ENCODE data around the gene COBLL1. TPM values are rescaled to one million over a fixed set of nuclear protein-coding genes. Genes with fewer than 3 reads are reported as not detected.
"Not testable (repeated sequence)": the region's sequence is repeated elsewhere in the genome, so short reads cannot be mapped to it uniquely, and the experiment has no call there.

The COBLL1 gene
- polyA plus RNA-seq, 1 donor, result 38.3 TPM

DNA sequence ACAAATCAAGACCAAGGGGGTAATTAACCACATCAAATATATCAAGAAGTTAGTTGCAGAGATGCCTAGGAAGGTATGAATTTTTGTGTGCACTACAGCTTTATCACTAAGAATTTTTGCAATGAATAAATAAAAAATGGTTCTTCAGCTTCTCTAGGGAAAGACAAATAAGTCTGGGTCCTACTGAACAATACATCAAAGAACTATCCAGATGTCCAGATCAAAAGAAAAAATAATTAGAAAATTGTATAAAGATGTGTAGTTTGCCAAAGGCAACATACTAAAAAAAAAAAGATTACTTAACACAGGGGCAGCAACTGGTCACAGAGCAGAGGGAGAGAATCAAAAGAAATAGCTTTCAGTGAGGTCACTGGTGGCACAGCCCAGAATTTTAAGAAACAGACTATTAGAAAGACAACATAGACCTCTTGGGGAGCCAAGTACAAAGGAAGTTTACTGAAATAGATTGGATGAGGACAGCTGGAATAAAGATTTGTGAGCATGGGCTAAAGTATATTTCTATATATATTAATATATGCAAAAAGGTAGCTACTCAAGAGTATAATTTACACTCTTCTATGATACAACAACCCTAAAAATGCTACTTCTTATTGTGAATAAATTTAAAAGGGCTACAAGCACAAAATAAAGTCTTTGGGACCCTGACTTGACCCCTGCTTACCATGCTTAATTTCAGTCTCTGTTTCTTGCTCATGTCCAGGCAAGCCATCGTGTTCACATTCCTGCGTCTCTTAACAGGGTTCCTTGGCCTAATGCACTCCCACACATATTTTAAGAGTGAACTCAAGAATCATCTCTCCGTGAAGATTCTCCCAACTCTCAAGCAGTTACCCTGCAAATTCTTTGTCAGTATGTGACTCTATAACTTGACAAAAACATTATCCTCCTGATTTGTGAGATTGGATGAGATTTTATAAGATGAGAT lies 121.4 kb downstream of the COBLL1 start:
- no peak overlapping the region for H3K4me3 ChIP-seq (ENCODE audit: low read length)
- WGBS (ENCODE audit: insufficient coverage, low lambda C conversion rate), result 60% methylated on average over 1 of the region's 3 CpGs
- DNase-seq, result no peak
- H3K36me3 ChIP-seq (ENCODE audit: control insufficient read depth, insufficient read depth, low read length), result peaks cover 7% of the 10 kb centered on the region
- H3K27ac ChIP-seq (ENCODE audit: low read length), result no peak overlapping the region
- no peaks in the 10 kb centered on the region for H3K27me3 ChIP-seq (ENCODE audit: control insufficient read depth, insufficient read depth, low read length)
- H3K4me1 ChIP-seq (ENCODE audit: control insufficient read depth, insufficient read depth, low read length), result no peaks in the 10 kb centered on the region
- no peaks in the 10 kb centered on the region for H3K9me3 ChIP-seq (ENCODE audit: control insufficient read depth, low read depth, low read length)

DNA sequence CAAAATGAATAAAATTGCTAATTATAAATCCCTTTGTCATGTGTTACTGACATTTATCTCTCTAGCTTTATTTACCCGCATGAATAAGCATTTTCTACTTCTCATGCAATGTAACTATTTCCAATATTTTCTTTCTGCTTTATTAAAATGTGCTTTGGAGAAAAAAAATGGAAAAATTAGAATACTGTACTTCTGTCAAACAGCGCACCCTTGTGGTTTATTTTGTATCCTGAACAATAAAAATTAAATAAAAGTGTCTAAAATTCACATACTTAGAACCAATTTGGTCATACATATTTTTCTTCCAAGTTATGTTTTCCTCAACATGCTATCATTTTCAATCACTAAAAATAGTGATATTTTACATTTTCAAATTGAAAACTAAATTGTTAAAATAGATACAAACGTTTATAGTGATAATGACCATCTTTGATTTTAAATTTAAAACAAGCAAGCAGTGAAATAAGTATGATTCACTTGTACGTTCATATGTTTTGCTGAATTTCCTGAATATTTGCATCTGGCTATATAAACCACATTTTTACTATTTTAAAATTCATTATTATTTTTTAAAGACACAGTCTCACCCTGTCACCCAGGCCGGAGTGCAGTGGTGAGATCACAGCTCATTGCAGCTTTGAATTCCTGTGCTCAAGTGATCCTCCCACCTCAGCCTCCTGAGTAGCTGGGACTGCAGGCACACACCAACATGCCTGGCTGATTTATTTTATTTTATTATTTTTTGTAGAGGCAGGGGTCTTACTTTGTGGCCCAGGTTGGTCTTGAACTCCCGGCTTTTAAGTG lies 124.4 kb downstream of the COBLL1 start:
- Histone ChIP-seq H3K27ac (ENCODE audit: low read length) (no peak overlapping the region), H3K9me3 (ENCODE audit: control insufficient read depth, low read depth, low read length) (no peaks in the 10 kb centered on the region), H3K4me1 (ENCODE audit: control insufficient read depth, insufficient read depth, low read length) (peaks cover 6% of the 10 kb centered on the region), H3K4me3 (ENCODE audit: low read length) (no peak overlapping the region), H3K27me3 (ENCODE audit: control insufficient read depth, insufficient read depth, low read length) (no peaks in the 10 kb centered on the region), H3K36me3 (ENCODE audit: control insufficient read depth, insufficient read depth, low read length) (peaks cover 7% of the 10 kb centered on the region)
- WGBS (ENCODE audit: insufficient coverage, low lambda C conversion rate), result 49% methylated on average over 4 of the region's 6 CpGs
- no peak for DNase-seq

DNA sequence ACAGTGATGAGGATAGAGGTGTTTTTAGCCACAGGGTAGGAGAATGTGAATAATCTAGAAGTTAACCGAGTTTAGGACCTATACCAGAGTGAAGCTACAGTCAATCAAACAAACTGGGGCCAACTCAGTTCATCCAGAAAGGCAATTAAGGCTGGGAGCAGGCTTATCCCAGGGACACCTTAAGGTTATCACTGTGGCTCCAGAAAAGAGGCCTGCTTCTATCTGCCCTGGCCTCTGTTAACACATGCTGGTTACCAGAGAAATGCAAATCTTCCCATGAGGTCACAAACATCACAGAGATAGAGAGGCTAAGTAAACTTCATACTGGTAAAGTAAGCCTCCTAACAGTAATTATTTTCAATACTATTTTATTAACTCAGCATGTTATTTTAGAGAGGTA lies 127.2 kb downstream of the COBLL1 start:
- Histone ChIP-seq H3K9me3 (ENCODE audit: control insufficient read depth, low read depth, low read length) (no peaks in the 10 kb centered on the region), H3K4me3 (ENCODE audit: low read length) (no peak overlapping the region), H3K36me3 (ENCODE audit: control insufficient read depth, insufficient read depth, low read length) (peaks cover 4% of the 10 kb centered on the region), H3K4me1 (ENCODE audit: control insufficient read depth, insufficient read depth, low read length) (peaks cover 19% of the 10 kb centered on the region), H3K27ac (ENCODE audit: low read length) (no peak overlapping the region), H3K27me3 (ENCODE audit: control insufficient read depth, insufficient read depth, low read length) (no peaks in the 10 kb centered on the region)
- no CpG with 5 or more reads among the region's 1 CpG for WGBS (ENCODE audit: insufficient coverage, low lambda C conversion rate)
- peak; percentile 23 to 58 for DNase-seq

DNA sequence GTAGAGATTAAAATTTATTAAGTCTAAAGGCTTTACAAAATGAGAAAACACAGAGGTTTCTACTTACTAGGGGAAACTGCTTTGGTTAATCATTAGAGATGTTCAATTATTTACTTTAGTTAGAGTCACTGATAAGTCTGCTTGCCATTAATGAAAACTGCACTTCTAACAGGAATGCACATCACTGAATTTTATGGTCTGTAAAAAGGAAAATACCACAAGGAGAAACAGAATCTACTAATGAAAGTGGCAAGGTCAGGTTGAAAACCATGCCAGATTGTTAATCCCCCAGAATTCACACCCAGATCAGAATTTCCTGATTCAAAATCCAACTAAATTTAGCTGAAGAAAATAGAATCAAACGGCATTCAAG lies 129.9 kb downstream of the COBLL1 start:
- no peaks in the 10 kb centered on the region for H3K36me3 ChIP-seq (ENCODE audit: control insufficient read depth, insufficient read depth, low read length)
- peaks cover 19% of the 10 kb centered on the region for H3K4me1 ChIP-seq (ENCODE audit: control insufficient read depth, insufficient read depth, low read length)
- H3K9me3 ChIP-seq (ENCODE audit: control insufficient read depth, low read depth, low read length), result no peaks in the 10 kb centered on the region
- H3K27ac ChIP-seq (ENCODE audit: low read length), result peak overlapping the region; percentile 82
- H3K27me3 ChIP-seq (ENCODE audit: control insufficient read depth, insufficient read depth, low read length), result no peaks in the 10 kb centered on the region
- 22% methylated on average over 1 of the region's 1 CpG for WGBS (ENCODE audit: insufficient coverage, low lambda C conversion rate)
- no peak overlapping the region for H3K4me3 ChIP-seq (ENCODE audit: low read length)
- DNase-seq, result peak; percentile 36 to 78

DNA sequence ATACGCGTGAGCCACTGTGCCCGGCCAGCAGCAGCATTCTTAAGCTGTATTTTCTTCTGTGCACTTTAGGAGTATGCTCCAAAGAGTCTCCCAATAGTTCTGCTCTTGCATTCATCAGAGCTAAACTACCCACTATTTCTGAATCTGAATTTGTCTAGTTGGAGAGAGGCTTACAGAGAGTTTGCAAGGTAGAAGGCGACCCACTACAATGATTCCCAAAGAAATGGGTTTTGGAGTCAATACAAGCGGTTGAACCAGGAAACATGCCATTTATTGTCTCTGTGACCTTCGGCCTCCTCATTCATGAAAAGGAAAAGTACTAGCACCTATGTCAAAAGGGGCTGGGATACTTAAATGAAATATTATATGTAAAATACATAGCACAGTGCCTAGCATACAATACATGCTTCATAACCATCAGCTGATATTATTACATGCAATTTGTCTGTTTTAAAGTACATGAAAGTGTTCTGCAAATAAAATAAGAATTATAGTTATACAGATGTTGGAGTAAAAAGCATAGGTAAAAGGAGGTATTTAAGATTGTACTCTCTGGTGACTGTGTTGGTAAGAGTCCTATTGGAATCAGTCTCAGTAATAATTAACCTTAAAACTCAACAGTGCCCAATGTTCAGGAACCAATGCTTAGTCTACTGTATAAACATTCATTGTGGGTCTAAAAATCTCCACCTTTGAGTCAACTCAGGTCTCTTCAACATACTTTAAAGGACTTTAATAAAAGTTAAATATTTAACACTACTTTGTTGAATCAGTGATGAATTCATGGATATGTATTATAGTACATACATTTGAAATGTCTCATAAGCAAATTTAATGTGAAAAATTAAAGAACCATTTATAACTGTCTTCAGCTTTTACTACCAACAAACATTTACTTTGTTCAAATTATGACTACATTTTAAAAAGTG lies 130.5 kb downstream of the COBLL1 start:
- Histone ChIP-seq H3K4me3 (ENCODE audit: low read length) (no peak overlapping the region), H3K9me3 (ENCODE audit: control insufficient read depth, low read depth, low read length) (no peaks in the 10 kb centered on the region), H3K4me1 (ENCODE audit: control insufficient read depth, insufficient read depth, low read length) (peaks cover 19% of the 10 kb centered on the region), H3K27ac (ENCODE audit: low read length) (peak overlapping the region; percentile 82), H3K27me3 (ENCODE audit: control insufficient read depth, insufficient read depth, low read length) (no peaks in the 10 kb centered on the region), H3K36me3 (ENCODE audit: control insufficient read depth, insufficient read depth, low read length) (no peaks in the 10 kb centered on the region)
- peak; percentile 51 to 84 for DNase-seq
- WGBS (ENCODE audit: insufficient coverage, low lambda C conversion rate), result 40% methylated on average over 1 of the region's 6 CpGs

DNA sequence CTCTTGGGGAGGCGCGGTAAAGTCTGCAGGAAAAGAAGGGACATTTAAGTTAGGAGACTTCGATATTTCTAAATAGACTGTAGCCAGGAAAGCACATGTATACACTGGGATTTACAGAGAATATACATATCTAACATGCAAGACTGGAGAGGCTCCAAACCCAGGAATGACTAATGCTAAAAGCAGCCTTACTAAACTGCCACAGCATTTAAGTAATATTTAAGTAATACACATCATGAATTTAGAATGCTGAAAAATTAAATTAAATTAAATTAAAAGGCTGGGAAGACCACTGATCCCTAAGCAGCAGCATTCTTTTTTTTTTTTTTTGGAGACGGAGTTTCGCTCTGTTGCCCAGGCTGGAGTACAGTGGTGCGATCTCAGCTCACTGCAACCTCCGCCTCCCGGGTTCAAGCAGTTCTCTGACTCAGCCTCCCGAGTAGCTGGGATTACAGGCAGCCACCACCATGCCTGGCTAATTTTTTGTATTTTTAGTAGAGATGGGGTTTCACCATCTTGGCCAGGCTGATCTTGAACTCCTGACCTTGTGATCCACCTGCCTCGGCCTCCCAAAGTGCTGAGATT lies 131.3 kb downstream of the COBLL1 start:
- not testable (repeated sequence) for H3K27me3 ChIP-seq (ENCODE audit: control insufficient read depth, insufficient read depth, low read length); H3K9me3 ChIP-seq (ENCODE audit: control insufficient read depth, low read depth, low read length); DNase-seq; H3K36me3 ChIP-seq (ENCODE audit: control insufficient read depth, insufficient read depth, low read length); H3K4me3 ChIP-seq (ENCODE audit: low read length)
- H3K4me1 ChIP-seq (ENCODE audit: control insufficient read depth, insufficient read depth, low read length), result peaks cover 19% of the 10 kb centered on the region
- peak overlapping the region; percentile 82 for H3K27ac ChIP-seq (ENCODE audit: low read length)
- no CpG with 5 or more reads among the region's 10 CpGs for WGBS (ENCODE audit: insufficient coverage, low lambda C conversion rate)

DNA sequence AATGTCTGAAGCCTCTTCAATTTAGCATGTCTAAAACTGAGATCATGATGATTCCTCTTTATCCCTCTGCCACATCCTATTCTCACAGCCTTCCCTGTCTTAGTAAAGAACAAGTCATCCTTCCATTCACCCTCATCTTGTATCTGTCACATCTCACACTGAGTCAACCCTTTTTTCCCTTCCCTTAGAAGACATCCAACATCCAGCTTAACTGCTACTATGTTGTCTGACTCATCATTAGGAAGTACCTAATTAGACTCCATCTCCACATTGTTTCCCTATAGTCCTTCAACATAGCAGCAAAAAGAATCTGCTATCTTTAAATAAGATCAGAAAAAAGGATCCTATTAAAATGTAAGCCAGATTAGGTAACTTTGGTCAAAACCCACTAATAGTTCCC lies 135.1 kb downstream of the COBLL1 start:
- no peak overlapping the region for H3K4me3 ChIP-seq (ENCODE audit: low read length)
- no peak for DNase-seq
- peaks cover 6% of the 10 kb centered on the region for H3K36me3 ChIP-seq (ENCODE audit: control insufficient read depth, insufficient read depth, low read length)
- peaks cover 9% of the 10 kb centered on the region for H3K4me1 ChIP-seq (ENCODE audit: control insufficient read depth, insufficient read depth, low read length)
- no peak overlapping the region for H3K27ac ChIP-seq (ENCODE audit: low read length)
- no peaks in the 10 kb centered on the region for H3K27me3 ChIP-seq (ENCODE audit: control insufficient read depth, insufficient read depth, low read length)
- no peaks in the 10 kb centered on the region for H3K9me3 ChIP-seq (ENCODE audit: control insufficient read depth, low read depth, low read length)

DNA sequence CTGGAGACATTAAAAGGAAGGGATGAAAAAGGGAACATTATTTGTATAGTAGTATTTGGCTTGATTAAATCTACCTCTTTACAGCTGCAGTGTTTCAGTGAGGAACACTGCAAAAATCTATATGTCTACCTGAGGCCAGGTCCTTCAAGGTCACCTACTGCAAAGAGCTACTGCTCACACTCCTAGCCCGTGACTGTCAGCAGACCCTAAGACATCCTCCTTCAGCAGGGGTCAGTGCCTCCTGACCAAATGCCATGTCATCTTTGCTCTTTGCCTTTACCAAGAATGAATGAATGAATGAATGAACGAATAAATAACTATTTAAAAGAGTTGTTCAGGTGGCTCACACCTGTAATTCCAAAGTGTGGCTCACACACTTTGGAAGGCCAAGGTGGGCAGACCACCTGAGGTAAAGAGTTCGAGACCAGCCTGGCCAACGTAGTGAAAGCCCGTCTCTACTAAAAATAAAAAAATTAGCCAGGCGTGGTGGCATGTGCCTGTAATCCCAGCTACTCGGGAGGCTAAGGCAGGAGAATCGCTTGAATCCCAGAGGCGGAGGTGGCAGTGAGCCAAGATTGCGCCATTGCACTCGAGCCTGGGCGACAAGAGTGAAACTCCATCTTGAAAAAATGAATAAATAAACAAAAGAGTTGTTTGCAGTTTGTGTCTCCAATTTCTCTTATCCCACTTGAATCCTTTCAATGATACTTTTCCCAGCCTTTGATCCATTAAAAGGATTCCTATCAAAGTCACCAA lies 136.0 kb downstream of the COBLL1 start:
- Histone ChIP-seq H3K4me3 (ENCODE audit: low read length) (no peak overlapping the region), H3K4me1 (ENCODE audit: control insufficient read depth, insufficient read depth, low read length) (peaks cover 3% of the 10 kb centered on the region), H3K36me3 (ENCODE audit: control insufficient read depth, insufficient read depth, low read length) (peaks cover 6% of the 10 kb centered on the region), H3K9me3 (ENCODE audit: control insufficient read depth, low read depth, low read length) (no peaks in the 10 kb centered on the region), H3K27me3 (ENCODE audit: control insufficient read depth, insufficient read depth, low read length) (no peaks in the 10 kb centered on the region), H3K27ac (ENCODE audit: low read length) (no peak overlapping the region)
- no peak for DNase-seq
- 100% methylated on average over 1 of the region's 12 CpGs for WGBS (ENCODE audit: insufficient coverage, low lambda C conversion rate)

DNA sequence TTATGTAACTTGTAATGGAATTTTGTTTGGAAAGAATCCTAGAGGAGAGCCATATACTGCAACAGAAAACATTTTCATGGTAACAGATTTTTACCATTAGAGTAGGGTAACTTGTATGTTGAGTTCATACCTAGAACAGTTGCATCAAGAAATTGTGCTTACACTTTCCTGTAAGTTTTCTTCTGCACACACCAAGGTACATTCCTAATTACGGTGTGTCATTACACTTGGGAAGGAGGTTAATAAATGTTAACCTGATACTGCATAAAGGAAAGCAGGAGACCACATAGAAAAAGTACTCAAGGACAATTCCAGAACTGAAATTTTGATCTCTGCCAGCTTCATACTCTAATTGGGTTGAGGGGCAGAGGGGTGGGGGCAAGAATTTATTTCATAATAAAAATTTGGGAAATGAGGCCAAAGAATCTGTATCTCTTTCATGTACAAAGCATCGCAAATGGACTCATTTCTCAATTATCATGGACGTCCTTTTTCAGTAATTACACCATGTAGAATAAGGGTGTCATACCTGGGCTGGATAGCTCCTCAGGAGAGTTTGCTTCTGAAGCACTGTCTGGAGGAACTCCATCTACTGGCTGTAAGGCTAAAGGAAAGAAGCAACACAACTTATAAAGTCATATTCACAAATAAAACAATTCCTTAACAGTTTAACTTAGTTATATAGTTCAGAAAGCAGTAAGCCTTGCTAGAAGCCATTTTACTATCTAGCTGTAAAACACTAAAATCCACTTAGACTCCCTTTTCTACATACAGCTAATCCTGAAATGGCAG lies 137.5 kb downstream of the COBLL1 start:
- H3K27me3 ChIP-seq (ENCODE audit: control insufficient read depth, insufficient read depth, low read length), result no peaks in the 10 kb centered on the region
- no peak overlapping the region for H3K4me3 ChIP-seq (ENCODE audit: low read length)
- H3K9me3 ChIP-seq (ENCODE audit: control insufficient read depth, low read depth, low read length), result no peaks in the 10 kb centered on the region
- peaks cover 6% of the 10 kb centered on the region for H3K36me3 ChIP-seq (ENCODE audit: control insufficient read depth, insufficient read depth, low read length)
- no CpG with 5 or more reads among the region's 3 CpGs for WGBS (ENCODE audit: insufficient coverage, low lambda C conversion rate)
- no peaks in the 10 kb centered on the region for H3K4me1 ChIP-seq (ENCODE audit: control insufficient read depth, insufficient read depth, low read length)
- no peak for DNase-seq
- H3K27ac ChIP-seq (ENCODE audit: low read length), result no peak overlapping the region
